22Rv1 (cell line): ENCODE measurements around the gene PPP3R1.

ENCODE experiments used
- H3K27ac ChIP-seq: fragments of 450-650 bp; 2 replicates; pipeline ENCODE4 v1.5.1; 2017
- CTCF ChIP-seq: fragments of 450-650 bp; IDR thresholded peaks from 2 replicates; pipeline ENCODE4 v1.5.1; 2017; ENCODE audit warnings: mild to moderate bottlenecking
- ZFX ChIP-seq: fragments of 450-650 bp; IDR thresholded peaks from 2 replicates; pipeline ENCODE4 v1.6.1; 2017; ENCODE audit warnings: antibody characterized with exemption, borderline replicate concordance

The PPP3R1 gene

GRCh38 chr2:68258851-68259250 is 6.5 kb upstream of the PPP3R1 start:
- no peak overlapping the region for H3K27ac ChIP-seq
- TF ChIP-seq CTCF (no peak), ZFX (no peak)

- no peak for TF ChIP-seq ZFX
- TF ChIP-seq CTCF, result no peak
- no peak overlapping the region for H3K27ac ChIP-seq
Measured at GRCh38 chr2:68256093-68256450, 3.7 kb upstream of the PPP3R1 start.

GRCh38 chr2:68253219-68254068 is 1.1 kb upstream of the PPP3R1 start:
- H3K27ac ChIP-seq, result peak overlapping the region; percentile 93
- no peak for TF ChIP-seq CTCF
- no peak for TF ChIP-seq ZFX

GRCh38 chr2:68251855-68252399 is 405 bp downstream of the PPP3R1 start:
- H3K27ac ChIP-seq, result peak overlapping the region; percentile 93
- no peak for TF ChIP-seq ZFX
- no peak for TF ChIP-seq CTCF

- TF ChIP-seq ZFX, result no peak
- peak; percentile 78 for TF ChIP-seq CTCF
- H3K27ac ChIP-seq, result peak overlapping the region; percentile 93
Measured at GRCh38 chr2:68251187-68251854, 1.0 kb downstream of the PPP3R1 start.

- TF ChIP-seq CTCF, result no peak
- TF ChIP-seq ZFX, result no peak
- H3K27ac ChIP-seq, result peak overlapping the region; percentile 93
Measured at GRCh38 chr2:68250652-68251186, 1.6 kb downstream of the PPP3R1 start.

DNA sequence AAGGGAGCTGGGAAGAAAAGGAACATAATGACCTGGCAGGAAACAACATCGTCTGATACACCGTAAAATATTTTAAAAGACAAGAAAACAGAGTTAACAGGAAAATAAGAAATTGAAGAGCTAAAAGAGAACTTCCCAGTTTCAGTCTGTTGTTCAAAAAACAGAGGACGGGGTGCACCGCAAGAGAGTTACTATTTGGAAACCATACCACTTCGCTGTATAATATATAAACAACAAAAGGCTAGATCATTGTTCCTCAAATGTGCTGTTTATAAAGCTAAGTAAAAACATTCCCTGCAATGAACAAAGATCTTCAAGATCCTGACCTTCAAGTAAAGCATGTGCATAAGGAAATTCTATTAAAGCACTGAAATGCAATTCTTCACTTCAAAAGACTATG is 2.1 kb downstream of the PPP3R1 start:
- H3K27ac ChIP-seq, result no peak overlapping the region
- TF ChIP-seq ZFX, result no peak
- no peak for TF ChIP-seq CTCF
